H9 (cell line): Measurements from ENCODE around the gene ADGRG2. TPM values are rescaled to one million over a fixed set of nuclear protein-coding genes. Genes with fewer than 3 reads are reported as not detected.

Experiments
- DNase-seq: peaks from one replicate; pipeline ENCODE4 v3.0.0-alpha.2; 2017
- H2AFZ ChIP-seq: one replicate; pipeline ENCODE4 v1.6.1; 2013; ENCODE audit warnings: mild to moderate bottlenecking, low read length, control low read depth, moderate library complexity
- H2AK5ac ChIP-seq: 2 replicates; pipeline ENCODE4 v1.6.1; 2013; ENCODE audit warnings: low read length, control low read depth, mixed read lengths; ENCODE audit not compliant: insufficient read length
- H2BK120ac ChIP-seq: one replicate; pipeline ENCODE4 v1.6.1; 2013; ENCODE audit warnings: low read depth, mild to moderate bottlenecking, low read length, control low read depth, inconsistent platforms; ENCODE audit not compliant: poor library complexity, severe bottlenecking
- H2BK12ac ChIP-seq: 2 replicates; pipeline ENCODE4 v1.6.1; 2013; ENCODE audit warnings: low read length, control low read depth, mixed read lengths, low read depth; ENCODE audit not compliant: insufficient read length
- H2BK15ac ChIP-seq: 2 replicates; pipeline ENCODE4 v1.6.1; 2013; ENCODE audit warnings: low read depth, low read length, control low read depth
- H2BK20ac ChIP-seq: one replicate; pipeline ENCODE4 v1.6.1; 2013; ENCODE audit warnings: low read depth, mild to moderate bottlenecking, low read length, control low read depth, inconsistent platforms; ENCODE audit not compliant: poor library complexity, severe bottlenecking
- H2BK5ac ChIP-seq: 2 replicates; pipeline ENCODE4 v1.6.1; 2013; ENCODE audit warnings: low read length, control low read depth, mixed read lengths; ENCODE audit not compliant: insufficient read length
- H3K14ac ChIP-seq: 2 replicates; pipeline ENCODE4 v1.6.1; 2013; ENCODE audit warnings: low read length, control low read depth; ENCODE audit not compliant: insufficient read depth
- H3K18ac ChIP-seq: 2 replicates; pipeline ENCODE4 v1.6.1; 2013; ENCODE audit warnings: low read depth, mild to moderate bottlenecking, mixed read lengths, low read length, control low read depth; ENCODE audit not compliant: insufficient read length
- H3K23ac ChIP-seq: 2 replicates; pipeline ENCODE4 v1.6.1; 2013; ENCODE audit warnings: low read length, control low read depth, mixed read lengths, low read depth; ENCODE audit not compliant: insufficient read length
- H3K23me2 ChIP-seq: 2 replicates; pipeline ENCODE4 v1.6.1; 2013; ENCODE audit warnings: low read depth, mild to moderate bottlenecking, mixed read lengths, low read length, control low read depth; ENCODE audit not compliant: insufficient read length, poor library complexity, severe bottlenecking
- H3K27ac ChIP-seq: 2 replicates; pipeline ENCODE4 v1.5.1; 2013; ENCODE audit warnings: low read length, control low read depth, mixed read lengths, low read depth; ENCODE audit not compliant: insufficient read length
- H3K27me3 ChIP-seq: 2 replicates; pipeline ENCODE4 v1.6.1; 2013; ENCODE audit warnings: low read length, control low read depth, inconsistent platforms; ENCODE audit not compliant: insufficient read depth
- H3K4ac ChIP-seq: 2 replicates; pipeline ENCODE4 v1.6.1; 2013; ENCODE audit warnings: low read depth, mild to moderate bottlenecking, control low read depth, inconsistent platforms, low read length, moderate library complexity
- H3K4me1 ChIP-seq: 2 replicates; pipeline ENCODE4 v1.6.1; 2013; ENCODE audit warnings: low read length, control low read depth, inconsistent platforms; ENCODE audit not compliant: insufficient read depth
- H3K4me2 ChIP-seq: 2 replicates; pipeline ENCODE4 v1.6.1; 2013; ENCODE audit warnings: low read length, control low read depth, mixed read lengths; ENCODE audit not compliant: insufficient read length, insufficient read depth
- H3K56ac ChIP-seq: 2 replicates; pipeline ENCODE4 v1.6.1; 2013; ENCODE audit warnings: low read depth, mild to moderate bottlenecking, mixed read lengths, low read length, control low read depth; ENCODE audit not compliant: insufficient read length
- H3K79me1 ChIP-seq: 2 replicates; pipeline ENCODE4 v1.6.1; 2013; ENCODE audit warnings: low read depth, mild to moderate bottlenecking, moderate library complexity, low read length, control low read depth, inconsistent platforms; ENCODE audit not compliant: insufficient read depth, poor library complexity, severe bottlenecking
- H3K79me2 ChIP-seq: 2 replicates; pipeline ENCODE4 v1.6.1; 2013; ENCODE audit warnings: low read length, control low read depth, inconsistent platforms; ENCODE audit not compliant: insufficient read depth
- H3K9ac ChIP-seq: 2 replicates; pipeline ENCODE4 v1.6.1; 2013; ENCODE audit warnings: low read length, control low read depth, mixed read lengths; ENCODE audit not compliant: insufficient read length; ENCODE audit errors: extremely low read depth
- H3K9me3 ChIP-seq: one replicate; pipeline ENCODE4 v1.6.1; 2013; ENCODE audit warnings: low read depth, low read length, inconsistent platforms; ENCODE audit not compliant: control insufficient read depth
- H3T11ph ChIP-seq: one replicate; pipeline ENCODE4 v1.6.1; 2013; ENCODE audit warnings: mild to moderate bottlenecking, low read length, control low read depth, inconsistent platforms
- H4K20me1 ChIP-seq: one replicate; pipeline ENCODE4 v1.6.1; 2013; ENCODE audit not compliant: control insufficient read depth, insufficient read length, insufficient read depth
- H4K5ac ChIP-seq: 2 replicates; pipeline ENCODE4 v1.6.1; 2013; ENCODE audit warnings: low read depth, mild to moderate bottlenecking, mixed read lengths, low read length, control low read depth; ENCODE audit not compliant: insufficient read length
- H4K8ac ChIP-seq: replicated peaks from 2 replicates; pipeline ENCODE4 v1.6.1; 2013; ENCODE audit warnings: low read length, control low read depth, mixed read lengths, low read depth; ENCODE audit not compliant: insufficient read length
- H4K91ac ChIP-seq: 2 replicates; pipeline ENCODE4 v1.6.1; 2013; ENCODE audit warnings: low read depth, mild to moderate bottlenecking, moderate library complexity, mixed read lengths, low read length, control low read depth; ENCODE audit not compliant: insufficient read length
- H3K27ac Mint-ChIP-seq, 3 experiments: 2 replicates in 2 of 3; 3 replicates in 1 of 3; pipeline ENCODE4 v1.8.0; 2020 to 2021; ENCODE audit warnings: mixed read lengths in 3 of 3, mild to moderate bottlenecking in 1 of 3, moderate library complexity in 1 of 3
- H3K27me3 Mint-ChIP-seq: 2 replicates; pipeline ENCODE4 v1.8.0; 2021; ENCODE audit warnings: low read depth, mild to moderate bottlenecking, moderate library complexity, mixed read lengths
- H3K36me3 Mint-ChIP-seq, 3 experiments: 2 replicates in 2 of 3; 3 replicates in 1 of 3; pipeline ENCODE4 v1.8.0; 2020 to 2021; ENCODE audit warnings: low read depth in 3 of 3, mixed read lengths in 3 of 3; ENCODE audit not compliant: insufficient read depth in 1 of 3
- H3K4me1 Mint-ChIP-seq, 2 experiments: 2 replicates each; pipeline ENCODE4 v1.8.0; 2020; ENCODE audit warnings: mixed read lengths in 2 of 2
- H3K4me3 Mint-ChIP-seq, 2 experiments: 2 replicates in 1 of 2; 3 replicates in 1 of 2; pipeline ENCODE4 v1.8.0; 2020 to 2021; ENCODE audit warnings: mild to moderate bottlenecking in 2 of 2, mixed read lengths in 2 of 2, moderate library complexity in 1 of 2
- H3K9me3 Mint-ChIP-seq, 2 experiments: 2 replicates in 1 of 2; 3 replicates in 1 of 2; pipeline ENCODE4 v1.8.0; 2020; ENCODE audit warnings: mild to moderate bottlenecking in 2 of 2, mixed read lengths in 2 of 2, moderate library complexity in 1 of 2
- CTCF ChIP-seq: fragments of 200-600 bp; sonication (generic); conservative IDR thresholded peaks from 3 replicates; pipeline ENCODE4 v1.8.0; 2021; ENCODE audit warnings: antibody characterized with exemption, mild to moderate bottlenecking
- WGBS: extraction: QIAGEN DNeasy Blood & Tissue Kit; methylation state at CpG from one replicate; pipeline ENCODE4 v1.1.7; 2013; ENCODE audit warnings: missing lambda C conversion rate, low lambda C conversion rate, mixed read lengths; ENCODE audit not compliant: insufficient read length; ENCODE audit errors: extremely low coverage; 5-methylcytosine and 5-hydroxymethylcytosine counted together
- total RNA-seq: library from RNA; stranded (reverse); gene quantifications from 2 replicates; pipeline ENCODE4 v1.2.1, GENCODE V29; 2021

The ADGRG2 gene
- total RNA-seq, 1 experiment from 2014 or later = 6.8 TPM

- no CpG with 5 or more reads among the region's 3 CpGs for WGBS
- Histone ChIP-seq H3K18ac (no peak overlapping the region), H3K4ac (no peak overlapping the region), H3K4me1 (no peaks in the 10 kb centered on the region), H2BK120ac (no peak overlapping the region), H3K23me2 (no peaks in the 10 kb centered on the region), H2BK15ac (no peak overlapping the region), H3K79me2 (no peaks in the 10 kb centered on the region), H2AFZ (no peak overlapping the region), H3K9ac (no peak overlapping the region), H4K20me1 (no peaks in the 10 kb centered on the region), H2BK20ac (no peak overlapping the region), H3K27ac (no peak overlapping the region), H2BK5ac (no peak overlapping the region), H4K8ac (no peak overlapping the region), H2BK12ac (no peak overlapping the region), H3K14ac (no peak overlapping the region), H3K9me3 (peaks cover 47% of the 10 kb centered on the region), H3K23ac (no peak overlapping the region), H2AK5ac (no peak overlapping the region), H4K91ac (no peak overlapping the region), H3T11ph (no peak overlapping the region), H3K27me3 (no peaks in the 10 kb centered on the region), H3K56ac (no peak overlapping the region), H3K4me2 (no peak overlapping the region), H4K5ac (no peak overlapping the region), H3K79me1 (no peaks in the 10 kb centered on the region)
- TF ChIP-seq CTCF = no peak
- H3K27ac Mint-ChIP-seq = no peak overlapping the region
- peaks cover 12 to 29% (median 25%) of the 10 kb centered on the region in 3 experiments for H3K36me3 Mint-ChIP-seq
- no peak for DNase-seq
- H3K27me3 Mint-ChIP-seq = peaks cover 3% of the 10 kb centered on the region; the same call in 1 of the 2 replicates
- H3K4me1 Mint-ChIP-seq = 0 out of 4 replicates have a peak, but pooled peaks cover 0 to 2% of the 10 kb centered on the region in 2 experiments
- no peak overlapping the region for H3K4me3 Mint-ChIP-seq
- H3K9me3 Mint-ChIP-seq = peaks cover 77 to 81% of the 10 kb centered on the region in 2 experiments
Observed at GRCh38 chrX:19085666-19086065, 36.6 kb downstream of the ADGRG2 start.
